Lung (tissue), 12 donors: ENCODE measurements around the gene DHX40. TPM values are rescaled to one million over a fixed set of nuclear protein-coding genes. Genes with fewer than 3 reads are reported as not detected.
"Not testable (repeated sequence)": the region's sequence is repeated elsewhere in the genome, so short reads cannot be mapped to it uniquely, and the experiment has no call there.

ENCODE experiments used
- ATAC-seq: fragments of 200-7000 bp; cut with Tn5 transposase; one replicate; pipeline ENCODE4 v1.9.1; 2020; ENCODE audit warnings: moderate number of reproducible peaks; ENCODE audit not compliant: insufficient read depth, low FRiP score
- DNase-seq, 3 donors: peaks; one replicate each; pipeline ENCODE4 v3.0.0-alpha.2; 2013 to 2017
- H3K27ac ChIP-seq, 2 donors: one replicate each; pipeline ENCODE4 v1.5.1; 2013; ENCODE audit warnings: mild to moderate bottlenecking in 2 of 2, moderate library complexity in 2 of 2, control low read depth in 1 of 2, inconsistent platforms in 1 of 2, low read depth in 1 of 2, low read length in 1 of 2
- H3K27me3 ChIP-seq, 3 donors: one replicate each; pipeline ENCODE4 v1.5.1; 2013; ENCODE audit warnings: low read length in 2 of 3; ENCODE audit not compliant: control insufficient read depth in 3 of 3, insufficient read depth in 3 of 3
- H3K36me3 ChIP-seq, 4 donors: one replicate each; pipeline ENCODE4 v1.5.1; 2013; ENCODE audit warnings: low read length in 4 of 4, mild to moderate bottlenecking in 1 of 4, moderate library complexity in 1 of 4; ENCODE audit not compliant: control insufficient read depth in 4 of 4, insufficient read depth in 4 of 4
- H3K4me1 ChIP-seq, 5 donors: one replicate each; pipeline ENCODE4 v1.5.1; 2013; ENCODE audit warnings: low read length in 5 of 5, mild to moderate bottlenecking in 2 of 5, moderate library complexity in 1 of 5; ENCODE audit not compliant: control insufficient read depth in 5 of 5, insufficient read depth in 5 of 5
- H3K4me3 ChIP-seq: one replicate; pipeline ENCODE4 v1.5.1; 2013; ENCODE audit warnings: mild to moderate bottlenecking, control low read depth, moderate library complexity
- H3K9ac ChIP-seq, 2 donors: one replicate each; pipeline ENCODE4 v1.5.1; 2013; ENCODE audit warnings: low read length in 2 of 2, control low read depth in 1 of 2; ENCODE audit not compliant: insufficient read depth in 1 of 2
- H3K9me3 ChIP-seq, 4 donors: one replicate each; pipeline ENCODE4 v1.5.1; 2013; ENCODE audit warnings: low read length in 3 of 4, mild to moderate bottlenecking in 1 of 4, moderate library complexity in 1 of 4; ENCODE audit not compliant: control insufficient read depth in 4 of 4, insufficient read depth in 3 of 4
- WGBS, 2 donors: extraction: QIAGEN DNeasy Blood & Tissue Kit; methylation state at CpG; one replicate each; pipeline ENCODE4 v1.1.7; 2013; 5-methylcytosine and 5-hydroxymethylcytosine counted together
- polyA plus RNA-seq, 2 donors: library from polyadenylated mRNA; stranded (reverse); fragments of 200-250 nt; gene quantifications; one replicate each; pipeline ENCODE4 v1.2.1, GENCODE V29; 2013
- total RNA-seq, 2 donors: library from RNA; depleted of rRNA in 1 of 2; stranded (reverse); fragments of >200 nt in 1 of 2; gene quantifications; one replicate each; pipeline ENCODE4 v1.2.1, GENCODE V29; 2014 to 2021
- TF ChIP-seq, protein P1 (sequence below): IDR thresholded peaks from 2 replicates; pipeline ENCODE4 v1.5.1; 2012; ENCODE audit warnings: mild to moderate bottlenecking; ENCODE audit errors: control extremely low read depth, extremely low read depth
- donor health status: control.
- donor health status: control.
- donor health status: Bipolar disorder and iron deficiency.
- donor health status: healthy.
- donor health status: DM: yes; HTN: yes; CAD: no.

Gene DHX40
- total and polyA plus RNA-seq, 4 donors = 12.5 to 74.5 (median 20.0) TPM

DNA sequence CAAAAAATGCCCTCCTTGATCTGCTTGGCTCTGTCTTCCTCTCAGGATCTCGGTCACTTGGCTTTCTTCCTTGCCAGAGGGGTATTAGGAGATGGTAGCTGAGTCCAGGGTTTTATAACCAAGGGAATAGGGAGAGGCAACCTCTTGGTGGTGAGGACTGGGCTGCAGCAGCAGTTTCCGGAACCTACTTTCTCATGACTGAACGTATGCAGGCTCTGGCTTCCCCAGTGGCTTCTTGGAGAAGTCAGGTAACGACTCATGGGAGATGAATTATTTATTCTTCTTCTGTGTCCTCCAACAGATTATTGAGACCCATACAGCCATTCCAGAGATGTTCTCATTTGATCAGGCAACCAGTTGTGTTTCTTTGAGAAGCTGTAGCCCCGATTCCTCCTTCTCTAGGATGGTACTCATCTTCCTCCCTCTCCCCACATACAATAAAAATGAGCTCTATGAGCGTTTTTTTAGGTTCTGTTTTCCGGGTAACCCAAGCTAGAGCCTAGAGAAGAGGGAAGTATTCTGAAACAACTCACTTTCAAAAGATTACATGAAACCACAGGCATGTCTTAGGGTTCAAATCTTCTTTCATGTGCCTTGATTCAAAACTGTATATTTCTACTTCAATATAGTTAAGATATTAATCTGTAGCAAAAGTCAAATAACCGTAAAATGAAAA, 22.3 kb upstream of the DHX40 start:
- 57 to 73% methylated on average over 8 of the region's 8 CpGs for WGBS, 2 donors
- ATAC-seq (no peak), DNase-seq (no peak)
- H3K27me3 ChIP-seq = no peaks in the 10 kb centered on the region
- H3K9me3 ChIP-seq = no peaks in the 10 kb centered on the region
- TF ChIP-seq, protein P1, sequence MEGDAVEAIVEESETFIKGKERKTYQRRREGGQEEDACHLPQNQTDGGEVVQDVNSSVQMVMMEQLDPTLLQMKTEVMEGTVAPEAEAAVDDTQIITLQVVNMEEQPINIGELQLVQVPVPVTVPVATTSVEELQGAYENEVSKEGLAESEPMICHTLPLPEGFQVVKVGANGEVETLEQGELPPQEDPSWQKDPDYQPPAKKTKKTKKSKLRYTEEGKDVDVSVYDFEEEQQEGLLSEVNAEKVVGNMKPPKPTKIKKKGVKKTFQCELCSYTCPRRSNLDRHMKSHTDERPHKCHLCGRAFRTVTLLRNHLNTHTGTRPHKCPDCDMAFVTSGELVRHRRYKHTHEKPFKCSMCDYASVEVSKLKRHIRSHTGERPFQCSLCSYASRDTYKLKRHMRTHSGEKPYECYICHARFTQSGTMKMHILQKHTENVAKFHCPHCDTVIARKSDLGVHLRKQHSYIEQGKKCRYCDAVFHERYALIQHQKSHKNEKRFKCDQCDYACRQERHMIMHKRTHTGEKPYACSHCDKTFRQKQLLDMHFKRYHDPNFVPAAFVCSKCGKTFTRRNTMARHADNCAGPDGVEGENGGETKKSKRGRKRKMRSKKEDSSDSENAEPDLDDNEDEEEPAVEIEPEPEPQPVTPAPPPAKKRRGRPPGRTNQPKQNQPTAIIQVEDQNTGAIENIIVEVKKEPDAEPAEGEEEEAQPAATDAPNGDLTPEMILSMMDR = no peak
- no peak overlapping the region for H3K9ac ChIP-seq
- no peak overlapping the region for H3K27ac ChIP-seq
- no peaks in the 10 kb centered on the region for H3K4me1 ChIP-seq
- no peak overlapping the region for H3K4me3 ChIP-seq
- no peaks in the 10 kb centered on the region for H3K36me3 ChIP-seq

GRCh38 chr17:59545942-59546341, 19.5 kb upstream of the DHX40 start:
- H3K4me1 ChIP-seq = no peaks in the 10 kb centered on the region
- no peaks in the 10 kb centered on the region for H3K27me3 ChIP-seq
- 94 to 100% methylated on average over 1 of the region's 1 CpG for whole genome bisulfite sequencing, 2 donors
- no peak overlapping the region for H3K4me3 ChIP-seq
- ATAC-seq (no peak), DNase-seq (no peak)
- H3K9me3 ChIP-seq = no peaks in the 10 kb centered on the region
- no peak overlapping the region for H3K9ac ChIP-seq
- TF ChIP-seq, protein P1 = no peak
- no peak overlapping the region for H3K27ac ChIP-seq
- H3K36me3 ChIP-seq = no peaks in the 10 kb centered on the region

DNA sequence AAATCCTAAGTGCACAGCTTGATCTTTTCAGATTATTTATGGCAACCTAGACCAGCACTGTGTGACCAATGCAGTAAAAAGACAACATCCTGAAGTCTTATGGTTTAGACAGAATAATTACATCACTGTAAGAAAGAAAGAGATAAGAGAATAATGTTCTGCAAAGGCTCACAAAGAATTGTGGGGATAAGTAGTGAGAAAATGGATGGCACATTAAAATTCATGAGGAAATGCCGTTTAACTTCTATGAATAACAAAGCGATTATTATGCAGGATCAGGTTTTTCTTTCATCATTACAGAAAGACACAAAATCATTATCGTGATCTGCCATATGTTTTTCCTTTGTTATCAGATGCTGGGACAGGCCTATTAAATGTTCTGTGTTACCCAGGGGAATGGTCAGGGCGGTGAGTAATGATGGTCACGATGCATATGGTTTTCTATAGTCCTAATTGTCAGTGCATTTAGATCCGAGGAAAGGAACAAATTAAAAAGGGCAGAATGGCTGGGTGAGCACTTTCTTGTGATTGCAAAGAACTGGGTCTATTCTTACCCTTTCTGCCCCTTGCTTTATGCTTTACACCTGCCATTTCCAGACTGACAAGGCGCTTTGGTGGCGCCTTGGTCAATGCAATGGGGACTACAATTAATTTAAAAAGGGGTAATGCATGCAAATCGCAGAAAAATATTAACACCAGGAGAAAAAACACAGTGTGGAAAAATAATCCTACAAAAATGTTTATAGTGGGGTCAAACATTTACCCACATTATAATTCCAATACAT, 18.1 kb upstream of the DHX40 start:
- no peaks in the 10 kb centered on the region for H3K27me3 ChIP-seq
- TF ChIP-seq, protein P1 = no peak
- no peak overlapping the region for H3K4me3 ChIP-seq
- H3K36me3 ChIP-seq = no peaks in the 10 kb centered on the region
- DNase-seq (no peak), ATAC-seq (no peak)
- no peaks in the 10 kb centered on the region for H3K9me3 ChIP-seq
- no peak overlapping the region for H3K27ac ChIP-seq
- 81 to 90% methylated on average over 9 of the region's 9 CpGs for WGBS, 2 donors
- no peaks in the 10 kb centered on the region for H3K4me1 ChIP-seq
- no peak overlapping the region for H3K9ac ChIP-seq

GRCh38 chr17:59548985-59549384, 16.4 kb upstream of the DHX40 start:
- not testable (repeated sequence) for H3K9me3 ChIP-seq, DNase-seq, H3K9ac ChIP-seq, ATAC-seq, H3K36me3 ChIP-seq, H3K4me1 ChIP-seq, H3K27ac ChIP-seq, H3K4me3 ChIP-seq, H3K27me3 ChIP-seq
- WGBS, 2 donors = 85 to 93% methylated on average over 9 to 10 of the region's 10 CpGs
